GM15510 (cell line): ENCODE data around the gene MED16.

Experiments used
- POLR2A ChIP-seq: IDR thresholded peaks from 3 replicates; pipeline ENCODE4 v1.6.1; 2011; ENCODE audit warnings: borderline replicate concordance; ENCODE audit not compliant: insufficient read length; ENCODE audit errors: extremely low read depth

Gene MED16

GRCh38 chr19:823565-824121 is 69.3 kb downstream of the MED16 start:
- no peak for TF ChIP-seq POLR2A

- no peak for TF ChIP-seq POLR2A
Measured at GRCh38 chr19:821825-822503, 71.0 kb downstream of the MED16 start, which contains the start of gene PLPPR3. Gene PLPPR3 (minus strand): TSS chr19:821955. CDS start chr19:821559, 396 bp downstream.

DNA sequence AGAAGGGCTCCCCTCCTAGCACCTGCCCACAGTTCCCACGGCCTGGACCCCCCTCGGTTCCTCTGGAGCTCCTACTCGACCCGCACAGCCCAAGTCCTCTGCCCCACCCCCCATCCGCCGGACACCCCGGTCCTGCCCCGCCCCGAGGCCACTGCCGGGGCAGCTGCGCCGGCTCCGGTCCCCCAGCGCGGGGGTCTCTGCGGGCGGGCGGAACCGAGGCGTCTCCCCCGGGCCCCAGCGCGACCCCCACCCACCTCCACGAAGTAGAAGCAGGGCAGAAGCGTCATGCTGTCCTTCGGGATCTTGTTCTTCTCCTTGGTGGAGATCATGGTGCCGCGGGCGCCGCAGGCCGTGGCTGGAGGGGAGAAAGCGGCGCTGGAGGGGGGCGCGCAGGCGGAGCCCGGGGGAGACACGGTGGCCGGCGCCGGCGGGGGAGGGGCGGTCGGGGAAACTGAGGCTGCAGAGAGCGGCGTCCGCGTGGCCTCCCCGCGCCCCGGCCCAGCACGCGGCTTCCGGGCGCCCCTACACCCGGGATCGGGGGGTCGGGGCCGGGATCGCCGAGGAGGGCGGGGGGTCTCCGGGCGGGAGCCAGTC is 71.7 kb downstream of the MED16 start:
- TF ChIP-seq POLR2A: no peak
